Measurements from ENCODE around the gene NXN. TPM values are rescaled to one million over a fixed set of nuclear protein-coding genes. Genes with fewer than 3 reads are reported as not detected.

NXN gene
- total RNA-seq, 1 experiment from 2014 or later, result 126 TPM

DNA sequence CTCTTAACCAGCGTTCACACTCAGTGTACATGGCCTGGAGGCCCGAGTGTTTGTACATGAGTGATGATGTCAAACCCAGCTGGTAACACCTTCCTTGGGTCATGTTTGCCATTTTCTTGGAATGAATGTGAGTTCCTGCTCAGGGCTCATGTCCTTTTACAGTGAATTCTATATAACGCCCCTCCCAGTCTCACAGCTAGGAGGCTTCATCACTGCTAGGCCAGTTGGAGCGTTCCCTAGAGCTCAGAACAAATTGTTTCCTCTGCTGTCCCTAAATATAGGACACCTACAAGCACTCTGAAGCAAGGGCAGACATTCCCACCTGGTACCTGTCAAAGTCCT lies 22.8 kb upstream of the NXN start:
- intact Hi-C loops (cut with micrococcal nuclease; ENCODE audit: unreplicated experiment) (no loop called here), in situ Hi-C loops (cut with HindIII; ENCODE audit: low pct_unique_long_range_greater_than_20kb, low sequenced_read_pairs) (no loop called here)
- H3K27me3 ChIP-seq (ENCODE audit: control insufficient read depth, insufficient read depth, low read length), result no peaks in the 10 kb centered on the region
- H3K9me3 ChIP-seq (ENCODE audit: control insufficient read depth, insufficient read depth, low read depth, low read length), result no peaks in the 10 kb centered on the region
- ATAC-seq, result no peak
- no peak overlapping the region for H3K4me3 ChIP-seq (ENCODE audit: low read depth in 2 of 2, low read length in 2 of 2)
- no TSS peak for BruUV-seq (replicated peaks)
- peaks cover 67% of the 10 kb centered on the region for H3K4me1 ChIP-seq (ENCODE audit: control insufficient read depth, insufficient read depth, low read length)
- H3K27ac ChIP-seq (ENCODE audit: low read length), result peak overlapping the region; percentile 54; the same call in 1 of the 2 replicates
- POLR2A ChIA-PET, result interaction anchor here (0.5 kb wide), 2 partner anchors 72 to 116 kb away, joined by 4 to 8 read pairs; no protein-coding TSS in a partner anchor
- CTCF ChIA-PET, result interaction anchor here (0.6 to 1.4 kb wide), 2 partner anchors 54 to 129 kb away, joined by 4 to 8 read pairs; no protein-coding TSS in a partner anchor
- peaks cover 6% of the 10 kb centered on the region for H3K36me3 ChIP-seq (ENCODE audit: control insufficient read depth, insufficient read depth, low read length)
- no peak for TF ChIP-seq SIN3A (IDR thresholded peaks at IDR 0.05; ENCODE audit: borderline replicate concordance, insufficient read depth, low read depth, low read length)
- TF ChIP-seq, protein P1, sequence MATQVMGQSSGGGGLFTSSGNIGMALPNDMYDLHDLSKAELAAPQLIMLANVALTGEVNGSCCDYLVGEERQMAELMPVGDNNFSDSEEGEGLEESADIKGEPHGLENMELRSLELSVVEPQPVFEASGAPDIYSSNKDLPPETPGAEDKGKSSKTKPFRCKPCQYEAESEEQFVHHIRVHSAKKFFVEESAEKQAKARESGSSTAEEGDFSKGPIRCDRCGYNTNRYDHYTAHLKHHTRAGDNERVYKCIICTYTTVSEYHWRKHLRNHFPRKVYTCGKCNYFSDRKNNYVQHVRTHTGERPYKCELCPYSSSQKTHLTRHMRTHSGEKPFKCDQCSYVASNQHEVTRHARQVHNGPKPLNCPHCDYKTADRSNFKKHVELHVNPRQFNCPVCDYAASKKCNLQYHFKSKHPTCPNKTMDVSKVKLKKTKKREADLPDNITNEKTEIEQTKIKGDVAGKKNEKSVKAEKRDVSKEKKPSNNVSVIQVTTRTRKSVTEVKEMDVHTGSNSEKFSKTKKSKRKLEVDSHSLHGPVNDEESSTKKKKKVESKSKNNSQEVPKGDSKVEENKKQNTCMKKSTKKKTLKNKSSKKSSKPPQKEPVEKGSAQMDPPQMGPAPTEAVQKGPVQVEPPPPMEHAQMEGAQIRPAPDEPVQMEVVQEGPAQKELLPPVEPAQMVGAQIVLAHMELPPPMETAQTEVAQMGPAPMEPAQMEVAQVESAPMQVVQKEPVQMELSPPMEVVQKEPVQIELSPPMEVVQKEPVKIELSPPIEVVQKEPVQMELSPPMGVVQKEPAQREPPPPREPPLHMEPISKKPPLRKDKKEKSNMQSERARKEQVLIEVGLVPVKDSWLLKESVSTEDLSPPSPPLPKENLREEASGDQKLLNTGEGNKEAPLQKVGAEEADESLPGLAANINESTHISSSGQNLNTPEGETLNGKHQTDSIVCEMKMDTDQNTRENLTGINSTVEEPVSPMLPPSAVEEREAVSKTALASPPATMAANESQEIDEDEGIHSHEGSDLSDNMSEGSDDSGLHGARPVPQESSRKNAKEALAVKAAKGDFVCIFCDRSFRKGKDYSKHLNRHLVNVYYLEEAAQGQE (IDR thresholded peaks at IDR 0.05; ENCODE audit: insufficient read depth in 1 of 2, low read depth in 2 of 2, low read length in 1 of 2), result no peak
- TF ChIP-seq, protein P2, sequence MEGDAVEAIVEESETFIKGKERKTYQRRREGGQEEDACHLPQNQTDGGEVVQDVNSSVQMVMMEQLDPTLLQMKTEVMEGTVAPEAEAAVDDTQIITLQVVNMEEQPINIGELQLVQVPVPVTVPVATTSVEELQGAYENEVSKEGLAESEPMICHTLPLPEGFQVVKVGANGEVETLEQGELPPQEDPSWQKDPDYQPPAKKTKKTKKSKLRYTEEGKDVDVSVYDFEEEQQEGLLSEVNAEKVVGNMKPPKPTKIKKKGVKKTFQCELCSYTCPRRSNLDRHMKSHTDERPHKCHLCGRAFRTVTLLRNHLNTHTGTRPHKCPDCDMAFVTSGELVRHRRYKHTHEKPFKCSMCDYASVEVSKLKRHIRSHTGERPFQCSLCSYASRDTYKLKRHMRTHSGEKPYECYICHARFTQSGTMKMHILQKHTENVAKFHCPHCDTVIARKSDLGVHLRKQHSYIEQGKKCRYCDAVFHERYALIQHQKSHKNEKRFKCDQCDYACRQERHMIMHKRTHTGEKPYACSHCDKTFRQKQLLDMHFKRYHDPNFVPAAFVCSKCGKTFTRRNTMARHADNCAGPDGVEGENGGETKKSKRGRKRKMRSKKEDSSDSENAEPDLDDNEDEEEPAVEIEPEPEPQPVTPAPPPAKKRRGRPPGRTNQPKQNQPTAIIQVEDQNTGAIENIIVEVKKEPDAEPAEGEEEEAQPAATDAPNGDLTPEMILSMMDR (IDR thresholded peaks at IDR 0.05), result no peak
- no peak for TF ChIP-seq POLR2AphosphoS5 (IDR thresholded peaks at IDR 0.05; ENCODE audit: low read depth, low read length)
- TF ChIP-seq TCF7L2 (IDR thresholded peaks at IDR 0.05; ENCODE audit: low read depth, low read length), result no peak
- DNase-seq (ENCODE audit: low read depth, low spot score), result no peak

DNA sequence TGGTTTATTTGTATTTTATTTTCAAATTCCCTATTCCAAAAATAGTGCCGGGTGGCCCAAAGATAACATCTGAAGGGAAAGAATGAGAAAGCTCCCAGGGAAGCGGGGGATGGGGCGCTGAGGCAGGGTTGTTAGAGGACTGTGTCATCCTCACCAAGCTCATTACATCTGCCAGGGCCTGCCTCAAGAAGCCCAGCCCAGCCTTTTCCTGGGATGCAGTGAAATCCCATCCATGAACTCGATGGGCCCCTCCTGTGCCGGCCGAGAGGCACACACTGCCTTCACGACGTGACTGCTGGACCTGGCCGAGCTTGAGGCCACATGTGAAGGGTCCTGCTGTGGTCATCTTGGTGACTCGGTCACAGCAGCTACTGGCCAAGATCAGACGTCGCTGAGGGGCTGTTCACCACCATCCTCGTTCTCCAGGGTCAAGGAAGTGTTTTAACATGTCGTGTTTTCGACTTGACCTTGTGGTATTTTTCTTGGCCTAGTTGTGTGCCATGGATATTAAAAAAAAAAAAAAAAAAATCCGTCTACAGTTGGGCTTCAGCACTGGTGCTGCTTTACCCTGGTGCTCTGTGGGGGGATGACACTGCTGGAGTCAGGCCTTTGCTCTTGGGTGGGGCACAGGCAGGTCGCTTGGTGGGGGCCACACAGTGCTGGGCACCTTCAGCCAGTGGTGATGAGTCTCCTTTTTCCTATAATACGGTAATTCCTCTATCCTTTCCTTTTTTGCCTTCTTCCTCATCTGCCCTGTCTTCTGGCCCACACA lies 22.2 kb upstream of the NXN start:
- in situ Hi-C loops (cut with HindIII; ENCODE audit: low pct_unique_long_range_greater_than_20kb, low sequenced_read_pairs), result no loop called here
- Histone ChIP-seq H3K27ac (ENCODE audit: low read length) (peak overlapping the region; percentile 54; the same call in 1 of the 2 replicates), H3K36me3 (ENCODE audit: control insufficient read depth, insufficient read depth, low read length) (peaks cover 6% of the 10 kb centered on the region), H3K9me3 (ENCODE audit: control insufficient read depth, insufficient read depth, low read depth, low read length) (no peaks in the 10 kb centered on the region), H3K4me1 (ENCODE audit: control insufficient read depth, insufficient read depth, low read length) (peaks cover 67% of the 10 kb centered on the region), H3K27me3 (ENCODE audit: control insufficient read depth, insufficient read depth, low read length) (no peaks in the 10 kb centered on the region), H3K4me3 (ENCODE audit: low read depth in 2 of 2, low read length in 2 of 2) (no peak overlapping the region)
- ChIA-PET POLR2A (no interaction called here), CTCF (interaction anchor here (0.6 to 1.4 kb wide), 2 partner anchors 54 to 128 kb away, joined by 4 to 8 read pairs; no protein-coding TSS in a partner anchor)
- TF ChIP-seq POLR2AphosphoS5 (IDR thresholded peaks at IDR 0.05; ENCODE audit: low read depth, low read length) (no peak), TCF7L2 (IDR thresholded peaks at IDR 0.05; ENCODE audit: low read depth, low read length) (no peak), SIN3A (IDR thresholded peaks at IDR 0.05; ENCODE audit: borderline replicate concordance, insufficient read depth, low read depth, low read length) (no peak)
- TF ChIP-seq, protein P1 (IDR thresholded peaks at IDR 0.05; ENCODE audit: insufficient read depth in 1 of 2, low read depth in 2 of 2, low read length in 1 of 2), result no peak
- TF ChIP-seq, protein P2 (IDR thresholded peaks at IDR 0.05), result no peak
- intact Hi-C loops (cut with micrococcal nuclease; ENCODE audit: unreplicated experiment), result no loop called here
- ATAC-seq (no peak), DNase-seq (ENCODE audit: low read depth, low spot score) (no peak)
- no TSS peak for BruUV-seq (replicated peaks)

Data from Panc1 (cell line).